Neuronal stem cell (in vitro differentiated cells): Measurements from ENCODE around the gene PDE4B.

Experiments
- DNase-seq: peaks from one replicate; pipeline ENCODE4 v3.0.0-alpha.2; 2013; ENCODE audit warnings: low spot score
- H2AFZ ChIP-seq: one replicate; pipeline ENCODE4 v1.6.1; 2013; ENCODE audit warnings: mild to moderate bottlenecking, low read length, inconsistent platforms
- H2AK5ac ChIP-seq: 2 replicates; pipeline ENCODE4 v1.6.1; 2013; ENCODE audit warnings: low read depth, mild to moderate bottlenecking, inconsistent platforms, low read length, moderate library complexity, mixed read lengths
- H2BK120ac ChIP-seq: 2 replicates; pipeline ENCODE4 v1.6.1; 2013; ENCODE audit warnings: low read depth, mild to moderate bottlenecking, inconsistent platforms, low read length, moderate library complexity, mixed read lengths
- H2BK12ac ChIP-seq: one replicate; pipeline ENCODE4 v1.6.1; 2013; ENCODE audit warnings: low read length, inconsistent platforms
- H2BK15ac ChIP-seq: 2 replicates; pipeline ENCODE4 v1.6.1; 2013; ENCODE audit warnings: mild to moderate bottlenecking, low read length, inconsistent platforms, mixed read lengths
- H2BK5ac ChIP-seq: one replicate; pipeline ENCODE4 v1.6.1; 2013; ENCODE audit warnings: inconsistent platforms, mild to moderate bottlenecking, low read length, moderate library complexity
- H3K14ac ChIP-seq: one replicate; pipeline ENCODE4 v1.6.1; 2013; ENCODE audit warnings: low read length, inconsistent platforms
- H3K18ac ChIP-seq: 2 replicates; pipeline ENCODE4 v1.6.1; 2013; ENCODE audit warnings: low read length, inconsistent platforms
- H3K23ac ChIP-seq: 2 replicates; pipeline ENCODE4 v1.6.1; 2013; ENCODE audit warnings: low read depth, mild to moderate bottlenecking, mixed read lengths, low read length, inconsistent platforms; ENCODE audit not compliant: poor library complexity
- H3K27ac ChIP-seq: replicated peaks from 3 replicates; pipeline ENCODE4 v1.5.1; 2013; ENCODE audit warnings: low read length, inconsistent platforms
- H3K27me3 ChIP-seq, 3 experiments: 2 replicates each; pipeline ENCODE4 v1.6.1; 2013; ENCODE audit warnings: low read length in 3 of 3, mild to moderate bottlenecking in 2 of 3, inconsistent platforms in 1 of 3, low read depth in 1 of 3, mixed read lengths in 1 of 3, moderate library complexity in 1 of 3; ENCODE audit not compliant: control insufficient read depth in 3 of 3, insufficient read depth in 3 of 3
- H3K36me3 ChIP-seq, 2 donors: replicated peaks in 1 of 2; 2 replicates each; pipeline ENCODE4 v1.6.1; 2013; ENCODE audit warnings: low read length in 2 of 2; ENCODE audit not compliant: control insufficient read depth in 2 of 2, insufficient read depth in 2 of 2
- H3K4ac ChIP-seq: 2 replicates; pipeline ENCODE4 v1.6.1; 2013; ENCODE audit warnings: inconsistent platforms, mild to moderate bottlenecking, low read length, moderate library complexity
- H3K4me1 ChIP-seq, 2 donors: 1 replicate in 1 of 2; 2 replicates in 1 of 2; pipeline ENCODE4 v1.6.1; 2013; ENCODE audit warnings: low read length in 2 of 2, low read depth in 1 of 2; ENCODE audit not compliant: control insufficient read depth in 2 of 2, insufficient read depth in 1 of 2
- H3K4me2 ChIP-seq: one replicate; pipeline ENCODE4 v1.6.1; 2013; ENCODE audit warnings: mild to moderate bottlenecking, low read length, inconsistent platforms; ENCODE audit not compliant: insufficient read depth, poor library complexity, severe bottlenecking
- H3K4me3 ChIP-seq, 2 donors: 2 replicates each; pipeline ENCODE4 v1.5.1; 2013; ENCODE audit warnings: low read length in 2 of 2, mild to moderate bottlenecking in 2 of 2, inconsistent platforms in 1 of 2, moderate library complexity in 1 of 2
- H3K79me1 ChIP-seq: one replicate; pipeline ENCODE4 v1.6.1; 2013; ENCODE audit warnings: low read depth, mild to moderate bottlenecking, inconsistent platforms, low read length, moderate library complexity
- H3K9ac ChIP-seq: one replicate; pipeline ENCODE4 v1.6.1; 2013; ENCODE audit warnings: mild to moderate bottlenecking, low read depth, low read length, inconsistent platforms; ENCODE audit not compliant: poor library complexity
- H3K9me3 ChIP-seq, 2 donors: replicated peaks in 1 of 2; 2 replicates each; pipeline versions ENCODE3 to v1.6.1; 2013; ENCODE audit warnings: low read length in 2 of 2, mild to moderate bottlenecking in 2 of 2, inconsistent platforms in 1 of 2, low read depth in 1 of 2, mixed read lengths in 1 of 2, moderate library complexity in 1 of 2; ENCODE audit not compliant: control insufficient read depth in 2 of 2, insufficient read depth in 1 of 2
- H4K8ac ChIP-seq: one replicate; pipeline ENCODE4 v1.6.1; 2013; ENCODE audit warnings: low read depth, mild to moderate bottlenecking, inconsistent platforms, low read length, moderate library complexity
- H4K91ac ChIP-seq: one replicate; pipeline ENCODE4 v1.6.1; 2013; ENCODE audit warnings: low read length, low read depth, mild to moderate bottlenecking, inconsistent platforms; ENCODE audit not compliant: poor library complexity
- WGBS, 2 donors: extraction: QIAGEN DNeasy Blood & Tissue Kit; methylation state at CpG; one replicate each; pipeline ENCODE4 v1.1.7; 2013; ENCODE audit warnings: missing lambda C conversion rate in 2 of 2, mixed read lengths in 1 of 2; ENCODE audit not compliant: insufficient read length in 2 of 2, insufficient replicate concordance in 1 of 2; ENCODE audit errors: extremely low coverage in 2 of 2; 5-methylcytosine and 5-hydroxymethylcytosine counted together

Gene PDE4B

DNA sequence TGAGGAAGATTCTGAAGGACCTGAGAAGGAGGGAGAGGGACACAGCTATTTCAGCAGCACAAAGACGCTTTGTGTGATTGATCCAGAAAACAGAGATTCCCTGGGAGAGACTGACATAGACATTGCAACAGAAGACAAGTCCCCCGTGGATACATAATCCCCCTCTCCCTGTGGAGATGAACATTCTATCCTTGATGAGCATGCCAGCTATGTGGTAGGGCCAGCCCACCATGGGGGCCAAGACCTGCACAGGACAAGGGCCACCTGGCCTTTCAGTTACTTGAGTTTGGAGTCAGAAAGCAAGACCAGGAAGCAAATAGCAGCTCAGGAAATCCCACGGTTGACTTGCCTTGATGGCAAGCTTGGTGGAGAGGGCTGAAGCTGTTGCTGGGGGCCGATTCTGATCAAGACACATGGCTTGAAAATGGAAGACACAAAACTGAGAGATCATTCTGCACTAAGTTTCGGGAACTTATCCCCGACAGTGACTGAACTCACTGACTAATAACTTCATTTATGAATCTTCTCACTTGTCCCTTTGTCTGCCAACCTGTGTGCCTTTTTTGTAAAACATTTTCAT is 579.9 kb downstream of the PDE4B start:
- Histone ChIP-seq H3K14ac (no peak overlapping the region), H3K9ac (no peak overlapping the region), H2BK12ac (no peak overlapping the region), H4K8ac (no peak overlapping the region), H3K18ac (no peak overlapping the region), H3K4me2 (no peak overlapping the region), H3K27me3 (no peaks in the 10 kb centered on the region), H2BK5ac (no peak overlapping the region), H3K4me3 (no peak overlapping the region), H3K4ac (no peak overlapping the region), H2BK15ac (no peak overlapping the region), H2BK120ac (no peak overlapping the region), H2AFZ (no peak overlapping the region), H3K36me3 (peaks cover 9 to 70% of the 10 kb centered on the region in 2 donors), H3K27ac (no peak overlapping the region), H2AK5ac (no peak overlapping the region), H3K79me1 (no peaks in the 10 kb centered on the region), H3K23ac (no peak overlapping the region), H3K4me1 (peaks cover 6 to 14% of the 10 kb centered on the region in 2 donors), H4K91ac (no peak overlapping the region), H3K9me3 (no peaks in the 10 kb centered on the region)
- no CpG with 5 or more reads among the region's 6 CpGs for WGBS, 2 donors
- DNase-seq, result no peak

DNA sequence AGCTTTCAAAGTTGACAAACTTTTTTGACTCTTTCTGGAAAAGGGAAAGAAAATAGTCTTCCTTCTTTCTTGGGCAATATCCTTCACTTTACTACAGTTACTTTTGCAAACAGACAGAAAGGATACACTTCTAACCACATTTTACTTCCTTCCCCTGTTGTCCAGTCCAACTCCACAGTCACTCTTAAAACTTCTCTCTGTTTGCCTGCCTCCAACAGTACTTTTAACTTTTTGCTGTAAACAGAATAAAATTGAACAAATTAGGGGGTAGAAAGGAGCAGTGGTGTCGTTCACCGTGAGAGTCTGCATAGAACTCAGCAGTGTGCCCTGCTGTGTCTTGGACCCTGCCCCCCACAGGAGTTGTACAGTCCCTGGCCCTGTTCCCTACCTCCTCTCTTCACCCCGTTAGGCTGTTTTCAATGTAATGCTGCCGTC is 580.5 kb downstream of the PDE4B start:
- Histone ChIP-seq H3K79me1 (no peaks in the 10 kb centered on the region), H3K4me1 (peaks cover 6 to 14% of the 10 kb centered on the region in 2 donors), H3K18ac (no peak overlapping the region), H2AFZ (no peak overlapping the region), H3K4ac (no peak overlapping the region), H2BK5ac (no peak overlapping the region), H3K27ac (no peak overlapping the region), H2BK120ac (no peak overlapping the region), H4K91ac (no peak overlapping the region), H4K8ac (no peak overlapping the region), H3K9me3 (no peaks in the 10 kb centered on the region), H2BK12ac (no peak overlapping the region), H3K36me3 (peaks cover 9 to 64% of the 10 kb centered on the region in 2 donors), H2BK15ac (no peak overlapping the region), H3K23ac (no peak overlapping the region), H3K27me3 (no peaks in the 10 kb centered on the region), H3K14ac (no peak overlapping the region), H3K4me2 (no peak overlapping the region), H3K9ac (no peak overlapping the region), H3K4me3 (no peak overlapping the region), H2AK5ac (no peak overlapping the region)
- DNase-seq, result no peak
- no CpG with 5 or more reads among the region's 4 CpGs for WGBS, 2 donors

DNA sequence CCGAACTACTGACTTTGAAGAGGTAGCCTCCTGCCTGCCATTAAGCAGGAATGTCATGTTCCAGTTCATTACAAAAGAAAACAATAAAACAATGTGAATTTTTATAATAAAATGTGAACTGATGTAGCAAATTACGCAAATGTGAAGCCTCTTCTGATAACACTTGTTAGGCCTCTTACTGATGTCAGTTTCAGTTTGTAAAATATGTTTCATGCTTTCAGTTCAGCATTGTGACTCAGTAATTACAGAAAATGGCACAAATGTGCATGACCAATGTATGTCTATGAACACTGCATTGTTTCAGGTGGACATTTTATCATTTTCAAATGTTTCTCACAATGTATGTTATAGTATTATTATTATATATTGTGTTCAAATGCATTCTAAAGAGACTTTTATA is 581.5 kb downstream of the PDE4B start:
- H3K23ac ChIP-seq, result no peak overlapping the region
- H3K79me1 ChIP-seq, result no peaks in the 10 kb centered on the region
- H2BK120ac ChIP-seq, result no peak overlapping the region
- no peak for DNase-seq
- H3K27ac ChIP-seq, result no peak overlapping the region
- H2BK12ac ChIP-seq, result no peak overlapping the region
- H4K91ac ChIP-seq, result no peak overlapping the region
- peaks cover 6 to 14% of the 10 kb centered on the region in 2 donors for H3K4me1 ChIP-seq
- no peaks in the 10 kb centered on the region for H3K9me3 ChIP-seq
- H3K9ac ChIP-seq, result no peak overlapping the region
- H3K4me3 ChIP-seq, result no peak overlapping the region
- H3K27me3 ChIP-seq, result no peaks in the 10 kb centered on the region
- H3K14ac ChIP-seq, result no peak overlapping the region
- no peak overlapping the region for H4K8ac ChIP-seq
- H2AK5ac ChIP-seq, result no peak overlapping the region
- H2BK15ac ChIP-seq, result no peak overlapping the region
- no peak overlapping the region for H3K4ac ChIP-seq
- H3K36me3 ChIP-seq, result peaks cover 6 to 54% of the 10 kb centered on the region in 2 donors
- no peak overlapping the region for H3K4me2 ChIP-seq
- no peak overlapping the region for H2AFZ ChIP-seq
- no CpG with 5 or more reads among the region's 2 CpGs for WGBS, 2 donors
- H3K18ac ChIP-seq, result no peak overlapping the region
- H2BK5ac ChIP-seq, result no peak overlapping the region

DNA sequence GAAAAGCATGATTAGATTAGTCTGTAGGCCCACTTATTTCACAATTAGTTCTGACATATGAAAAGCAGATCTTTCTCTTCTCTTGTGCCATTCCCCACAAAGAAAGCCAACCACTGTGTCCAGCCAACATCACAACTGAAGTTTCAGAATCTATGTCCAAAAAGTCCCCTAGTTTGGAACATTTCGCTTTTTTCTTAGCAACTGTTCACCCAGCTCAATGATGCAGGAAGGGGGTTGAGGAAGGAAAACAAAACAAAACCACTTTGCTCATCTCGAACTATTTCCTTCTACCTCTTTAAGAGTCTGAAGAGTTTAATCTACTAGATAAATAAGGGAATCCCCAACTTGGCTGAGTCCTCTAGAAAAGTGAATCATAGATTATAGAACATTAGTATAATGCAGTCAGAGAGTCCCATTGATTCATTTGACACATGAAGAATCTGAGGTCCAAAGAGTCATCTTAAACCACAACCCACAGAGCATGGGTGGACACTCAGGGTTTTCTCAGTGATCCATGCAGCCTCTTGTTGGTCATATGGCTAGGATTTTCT is 581.9 kb downstream of the PDE4B start:
- no peak overlapping the region for H2BK120ac ChIP-seq

More for the DNA sequence above, 581.9 kb downstream of the PDE4B start:
- Histone ChIP-seq H3K23ac (no peak overlapping the region), H3K4me2 (no peak overlapping the region), H3K9ac (no peak overlapping the region), H2AK5ac (no peak overlapping the region), H2BK5ac (no peak overlapping the region), H3K36me3 (peaks cover 4 to 50% of the 10 kb centered on the region in 2 donors), H3K9me3 (no peaks in the 10 kb centered on the region), H3K27me3 (no peaks in the 10 kb centered on the region), H3K18ac (no peak overlapping the region), H2BK15ac (no peak overlapping the region), H3K27ac (no peak overlapping the region), H3K4me1 (peaks cover 6 to 14% of the 10 kb centered on the region in 2 donors), H3K4me3 (no peak overlapping the region), H3K79me1 (no peaks in the 10 kb centered on the region), H4K8ac (no peak overlapping the region), H3K4ac (no peak overlapping the region), H2AFZ (no peak overlapping the region), H2BK12ac (no peak overlapping the region), H3K14ac (no peak overlapping the region), H4K91ac (no peak overlapping the region)
- DNase-seq, result no peak
- no CpG with 5 or more reads among the region's 2 CpGs for WGBS, 2 donors
